Naive thymus-derived CD4-positive, alpha-beta T cell (primary cell): Measurements from ENCODE around the gene PACS2. TPM values are rescaled to one million over a fixed set of nuclear protein-coding genes. Genes with fewer than 3 reads are reported as not detected.

Experiments used
- ATAC-seq: fragments of 150-1000 bp; cut with Tn5 transposase; 2 replicates; pipeline ENCODE4 v1.10.0; 2021; ENCODE audit warnings: mild to moderate bottlenecking, moderate library complexity
- CTCF ChIA-PET: fragments of 350-600 bp; sonication (Branson Sonifier 250); formaldehyde crosslinking; loops from one replicate; lab custom pipeline; 2021; ENCODE audit warnings: antibody characterized with exemption; lab: Charles Lee
- POLR2A ChIA-PET: fragments of 350-600 bp; sonication (Branson Sonifier 250); formaldehyde crosslinking; loops from one replicate; lab custom pipeline; 2021; ENCODE audit warnings: antibody characterized with exemption, inconsistent platforms; lab: Charles Lee
- DNase-seq, 9 donors: peaks; one replicate each; pipeline versions ENCODE4 v3.0.0 to v3.0.0-alpha.2; 2020 to 2022; ENCODE audit warnings: mixed read lengths in 1 of 9
- H3K27ac ChIP-seq: one replicate; pipeline ENCODE4 v1.7.0; 2013; ENCODE audit warnings: mild to moderate bottlenecking, low read depth, low read length, moderate library complexity
- H3K27me3 ChIP-seq, 2 donors: one replicate each; pipeline ENCODE4 v1.7.0; 2013; ENCODE audit warnings: low read length in 2 of 2, mild to moderate bottlenecking in 2 of 2, moderate library complexity in 2 of 2; ENCODE audit not compliant: control insufficient read depth in 2 of 2, insufficient read depth in 2 of 2
- H3K36me3 ChIP-seq, 3 experiments: 1 replicate in 2 of 3; 2 replicates in 1 of 3; pipeline ENCODE4 v1.7.0; 2013; ENCODE audit warnings: low read length in 3 of 3, mild to moderate bottlenecking in 3 of 3, moderate library complexity in 1 of 3; ENCODE audit not compliant: insufficient read depth in 3 of 3, control insufficient read depth in 2 of 3
- H3K4me1 ChIP-seq, 2 donors: one replicate each; pipeline ENCODE4 v1.7.0; 2013; ENCODE audit warnings: low read length in 2 of 2, mild to moderate bottlenecking in 2 of 2, moderate library complexity in 1 of 2; ENCODE audit not compliant: control insufficient read depth in 2 of 2, insufficient read depth in 2 of 2
- H3K4me3 ChIP-seq: 2 replicates; pipeline ENCODE4 v1.7.0; 2013; ENCODE audit warnings: mild to moderate bottlenecking, low read length
- H3K9me3 ChIP-seq, 3 experiments: 1 replicate in 2 of 3; 2 replicates in 1 of 3; pipeline ENCODE4 v1.7.0; 2013; ENCODE audit warnings: low read length in 3 of 3; ENCODE audit not compliant: control insufficient read depth in 2 of 3
- H3K27ac Mint-ChIP-seq, 9 donors: one replicate each; pipeline ENCODE4 v1.8.0; 2020 to 2022; ENCODE audit warnings: mixed read lengths in 9 of 9, mild to moderate bottlenecking in 8 of 9, moderate library complexity in 5 of 9, inconsistent platforms in 2 of 9
- H3K27me3 Mint-ChIP-seq, 5 donors: one replicate each; pipeline ENCODE4 v1.8.0; 2021 to 2022; ENCODE audit warnings: mixed read lengths in 5 of 5, mild to moderate bottlenecking in 1 of 5
- H3K36me3 Mint-ChIP-seq, 5 donors: one replicate each; pipeline ENCODE4 v1.8.0; 2020 to 2022; ENCODE audit warnings: mixed read lengths in 5 of 5, mild to moderate bottlenecking in 3 of 5, inconsistent platforms in 1 of 5
- H3K4me1 Mint-ChIP-seq, 7 donors: one replicate each; pipeline ENCODE4 v1.8.0; 2020 to 2022; ENCODE audit warnings: mixed read lengths in 7 of 7, mild to moderate bottlenecking in 3 of 7, inconsistent platforms in 1 of 7
- H3K4me3 Mint-ChIP-seq, 10 donors: one replicate each; pipeline ENCODE4 v1.8.0; 2020 to 2022; ENCODE audit warnings: mild to moderate bottlenecking in 10 of 10, mixed read lengths in 10 of 10, moderate library complexity in 6 of 10, inconsistent platforms in 2 of 10
- H3K9me3 Mint-ChIP-seq, 11 donors: one replicate each; pipeline ENCODE4 v1.8.0; 2020 to 2022; ENCODE audit warnings: mixed read lengths in 11 of 11, mild to moderate bottlenecking in 4 of 11, inconsistent platforms in 1 of 11, moderate library complexity in 1 of 11
- intact Hi-C, 2 donors: fragments of 100-400 bp; cut with micrococcal nuclease; formaldehyde crosslinking; loops; one replicate each; pipeline ENCODE4 v1.15.1; 2023
- polyA plus RNA-seq, 2 donors: library from polyadenylated mRNA; unstranded; fragments of 300-500 nt; fragmentation: Illumina TruSeq; gene quantifications; one replicate each; pipeline ENCODE4 v1.2.3, GENCODE V29; 2021
- total RNA-seq, 6 experiments: library from RNA in 5 of 6; stranded (reverse) in 5 of 6; gene quantifications; 1 replicate in 5 of 6; 2 replicates in 1 of 6; pipeline ENCODE4 v1.2.3 and lab custom pipeline; 2021 to 2026

PACS2 gene
- total and polyA plus RNA-seq, 7 experiments from 2014 or later: 1.5 to 75.4 (median 69.2) TPM

GRCh38 chr14:105419195-105420091 is 104.9 kb downstream of the PACS2 start, which contains the start of gene MTA1:
TSS of gene MTA1 (plus strand) at chr14:105419827. CDS start at chr14:105420036, 209 bp downstream.
- ChIA-PET CTCF (no interaction called here), POLR2A (no interaction called here)
- Mint-ChIP-seq H3K36me3 (peaks cover 0 to 3% (median 0%) of the 10 kb centered on the region in 5 donors), H3K9me3 (no peaks in the 10 kb centered on the region), H3K27ac (peak within 1 kb of the TSS; percentile 26 to 94 (median 80)), H3K27me3 (no peaks in the 10 kb centered on the region), H3K4me3 (peak within 1 kb of the TSS; percentile 69 to 93 (median 85)), H3K4me1 (peaks cover 18 to 47% (median 29%) of the 10 kb centered on the region in 7 donors)
- H3K4me3 ChIP-seq: peak within 1 kb of the TSS; percentile 65
- peaks cover 17 to 23% of the 10 kb centered on the region in 2 donors for H3K4me1 ChIP-seq
- DNase-seq: peak in 7 of 9 donors; percentile 28 to 73 (median 45)
- H3K27ac ChIP-seq: peak within 1 kb of the TSS; percentile 71
- peak; percentile 67 for ATAC-seq
- no peaks in the 10 kb centered on the region for H3K9me3 ChIP-seq
- intact Hi-C loops: loop anchor here (1.0 to 10.0 kb wide), 4 partner anchors 21 to 117 kb away; partner anchors contain the start of genes BRF1 (in 1 of the 2), CRIP2 (in 1 of the 2), PACS2 (in 1 of the 2) and TEX22 (in 1 of the 2)
- H3K27me3 ChIP-seq: no peaks in the 10 kb centered on the region
- no peaks in the 10 kb centered on the region for H3K36me3 ChIP-seq

GRCh38 chr14:105420101-105420973 is 105.8 kb downstream of the PACS2 start:
- peak overlapping the region; percentile 69 to 93 (median 85) for H3K4me3 Mint-ChIP-seq
- DNase-seq (no peak), ATAC-seq (no peak)
- Histone ChIP-seq H3K36me3 (peaks cover 0 to 4% (median 0%) of the 10 kb centered on the region in 3 experiments), H3K27me3 (no peaks in the 10 kb centered on the region), H3K9me3 (no peaks in the 10 kb centered on the region), H3K4me1 (peaks cover 17 to 21% of the 10 kb centered on the region in 2 donors), H3K4me3 (peak overlapping the region; percentile 62), H3K27ac (peak overlapping the region; percentile 71)
- H3K27ac Mint-ChIP-seq: peak overlapping the region; percentile 59 to 94 (median 80)
- POLR2A ChIA-PET: interaction anchor here (1.3 kb wide), 1 partner anchor 71 kb away, joined by 3 read pairs; no protein-coding TSS in a partner anchor
- peaks cover 15 to 43% (median 27%) of the 10 kb centered on the region in 7 donors for H3K4me1 Mint-ChIP-seq
- no peaks in the 10 kb centered on the region for H3K27me3 Mint-ChIP-seq
- CTCF ChIA-PET: no interaction called here
- intact Hi-C loops: no loop called here
- H3K9me3 Mint-ChIP-seq: no peaks in the 10 kb centered on the region
- peaks cover 0 to 3% (median 0%) of the 10 kb centered on the region in 5 donors for H3K36me3 Mint-ChIP-seq

GRCh38 chr14:105420974-105421674 is 106.6 kb downstream of the PACS2 start:
- H3K27me3 Mint-ChIP-seq: no peaks in the 10 kb centered on the region
- peak overlapping the region; percentile 69 to 93 (median 85) for H3K4me3 Mint-ChIP-seq
- CTCF ChIA-PET: no interaction called here
- H3K4me1 Mint-ChIP-seq: peaks cover 14 to 39% (median 24%) of the 10 kb centered on the region in 7 donors
- Histone ChIP-seq H3K4me1 (peaks cover 17 to 18% of the 10 kb centered on the region in 2 donors), H3K36me3 (peaks cover 0 to 8% (median 0%) of the 10 kb centered on the region in 3 experiments), H3K4me3 (peak overlapping the region; percentile 62), H3K9me3 (no peaks in the 10 kb centered on the region), H3K27me3 (no peaks in the 10 kb centered on the region), H3K27ac (peak overlapping the region; percentile 71)
- DNase-seq (no peak), ATAC-seq (no peak)
- intact Hi-C loops: no loop called here
- POLR2A ChIA-PET: interaction anchor here (1.0 to 1.3 kb wide), 2 partner anchors 17 to 71 kb away, joined by 3 read pairs; no protein-coding TSS in a partner anchor
- peak overlapping the region; percentile 59 to 94 (median 80) for H3K27ac Mint-ChIP-seq
- no peaks in the 10 kb centered on the region for H3K9me3 Mint-ChIP-seq
- H3K36me3 Mint-ChIP-seq: peaks cover 0 to 3% (median 0%) of the 10 kb centered on the region in 5 donors

GRCh38 chr14:105421723-105422615 is 107.4 kb downstream of the PACS2 start:
- peak; percentile 25 for ATAC-seq
- H3K27me3 Mint-ChIP-seq: no peaks in the 10 kb centered on the region
- Histone ChIP-seq H3K27ac (peak overlapping the region; percentile 71), H3K4me3 (no peak overlapping the region), H3K36me3 (peaks cover 0 to 16% (median 0%) of the 10 kb centered on the region in 3 experiments), H3K9me3 (no peaks in the 10 kb centered on the region), H3K27me3 (no peaks in the 10 kb centered on the region), H3K4me1 (peaks cover 17 to 18% of the 10 kb centered on the region in 2 donors)
- peaks cover 0 to 2% (median 0%) of the 10 kb centered on the region in 11 donors for H3K9me3 Mint-ChIP-seq
- POLR2A ChIA-PET: interaction anchor here (1.0 to 1.3 kb wide), 2 partner anchors 18 to 70 kb away, joined by 3 read pairs; no protein-coding TSS in a partner anchor
- H3K36me3 Mint-ChIP-seq: peaks cover 0 to 11% (median 6%) of the 10 kb centered on the region in 5 donors
- no peak for DNase-seq
- CTCF ChIA-PET: no interaction called here
- peak overlapping the region; percentile 56 to 93 (median 83) for H3K4me3 Mint-ChIP-seq
- intact Hi-C loops: no loop called here
- peaks cover 13 to 40% (median 24%) of the 10 kb centered on the region in 7 donors for H3K4me1 Mint-ChIP-seq
- peak overlapping the region in 8 of 9 donors; percentile 67 to 94 (median 86) for H3K27ac Mint-ChIP-seq

GRCh38 chr14:105422695-105423487 is 108.3 kb downstream of the PACS2 start:
- CTCF ChIA-PET: no interaction called here
- peak overlapping the region; percentile 71 for H3K27ac ChIP-seq
- POLR2A ChIA-PET: interaction anchor here (0.5 kb wide), 1 partner anchor 11 kb away, joined by 3 read pairs; no protein-coding TSS in a partner anchor

More at GRCh38 chr14:105422695-105423487, 108.3 kb downstream of the PACS2 start:
- peaks cover 0 to 18% (median 12%) of the 10 kb centered on the region in 5 donors for H3K36me3 Mint-ChIP-seq
- peak overlapping the region in 6 of 10 donors; percentile 12 to 84 (median 27) for H3K4me3 Mint-ChIP-seq
- Histone ChIP-seq H3K36me3 (peaks cover 0 to 19% (median 0%) of the 10 kb centered on the region in 3 experiments), H3K4me3 (no peak overlapping the region), H3K27me3 (no peaks in the 10 kb centered on the region), H3K4me1 (peaks cover 17 to 18% of the 10 kb centered on the region in 2 donors), H3K9me3 (no peaks in the 10 kb centered on the region)
- ATAC-seq (no peak), DNase-seq (no peak)
- H3K9me3 Mint-ChIP-seq: peaks cover 0 to 4% (median 0%) of the 10 kb centered on the region in 11 donors
- H3K4me1 Mint-ChIP-seq: peaks cover 17 to 44% (median 27%) of the 10 kb centered on the region in 7 donors
- intact Hi-C loops: no loop called here
- no peaks in the 10 kb centered on the region for H3K27me3 Mint-ChIP-seq
- H3K27ac Mint-ChIP-seq: peak overlapping the region in 6 of 9 donors; percentile 29 to 80 (median 64)
